CD14-positive monocyte (primary cell): ENCODE measurements around the gene TNFRSF8. TPM values are rescaled to one million over a fixed set of nuclear protein-coding genes. Genes with fewer than 3 reads are reported as not detected.

Experiments
- DNase-seq, 3 donors: peaks; one replicate each; pipeline ENCODE4 v3.0.0-alpha.2; 2011 to 2022
- H2AFZ ChIP-seq: 2 replicates; pipeline ENCODE4 v1.6.0; 2012; ENCODE audit warnings: mild to moderate bottlenecking, low read depth, low read length, inconsistent platforms; ENCODE audit not compliant: insufficient read depth, poor library complexity, severe bottlenecking
- H3K27ac ChIP-seq, 2 donors: 1 replicate in 1 of 2; 2 replicates in 1 of 2; pipeline ENCODE4 v1.5.1; 2012 to 2013; ENCODE audit warnings: low read length in 2 of 2, control low read depth in 1 of 2, inconsistent platforms in 1 of 2, low read depth in 1 of 2, mild to moderate bottlenecking in 1 of 2
- H3K27me3 ChIP-seq, 2 donors: one replicate each; pipeline versions ENCODE4 v1.6.0 to v1.6.1; 2011 to 2013; ENCODE audit warnings: low read length in 2 of 2; ENCODE audit not compliant: control insufficient read depth in 2 of 2, insufficient read depth in 2 of 2
- H3K36me3 ChIP-seq, 2 donors: replicated peaks in 1 of 2; 1 replicate in 1 of 2; 2 replicates in 1 of 2; pipeline versions ENCODE4 v1.5.1 to v1.6.1; 2012 to 2013; ENCODE audit warnings: low read length in 2 of 2, control low read depth in 1 of 2, inconsistent platforms in 1 of 2, mild to moderate bottlenecking in 1 of 2; ENCODE audit not compliant: insufficient read depth in 2 of 2, control insufficient read depth in 1 of 2
- H3K4me1 ChIP-seq, 2 donors: 1 replicate in 1 of 2; 2 replicates in 1 of 2; pipeline versions ENCODE4 v1.5.1 to v1.6.1; 2012 to 2013; ENCODE audit warnings: low read length in 2 of 2, control low read depth in 1 of 2, inconsistent platforms in 1 of 2, mild to moderate bottlenecking in 1 of 2, moderate library complexity in 1 of 2; ENCODE audit not compliant: insufficient read depth in 2 of 2, control insufficient read depth in 1 of 2
- H3K4me2 ChIP-seq: replicated peaks from 2 replicates; pipeline ENCODE3; 2012; ENCODE audit warnings: low read length, moderate library complexity, mild to moderate bottlenecking; ENCODE audit not compliant: poor library complexity, severe bottlenecking; ENCODE audit errors: extremely low read depth
- H3K4me3 ChIP-seq, 3 experiments: fragments of 200-600 bp in 1 of 3; sonication (generic) in 1 of 3; replicated peaks in 1 of 3; 1 replicate in 2 of 3; 2 replicates in 1 of 3; pipeline ENCODE4 v1.5.1; 2011 to 2013; ENCODE audit warnings: low read length in 3 of 3, mild to moderate bottlenecking in 3 of 3, control low read depth in 2 of 3, low read depth in 2 of 3, inconsistent platforms in 1 of 3, moderate library complexity in 1 of 3
- H3K79me2 ChIP-seq: 2 replicates; pipeline ENCODE4 v1.6.0; 2012; ENCODE audit warnings: mild to moderate bottlenecking, control low read depth, inconsistent platforms, low read length, moderate library complexity; ENCODE audit not compliant: insufficient read depth
- H3K9ac ChIP-seq: 2 replicates; pipeline ENCODE4 v1.6.0; 2017; ENCODE audit warnings: low read length, mild to moderate bottlenecking; ENCODE audit not compliant: insufficient read depth, poor library complexity, severe bottlenecking
- H3K9me3 ChIP-seq, 2 donors: replicated peaks in 1 of 2; 1 replicate in 1 of 2; 2 replicates in 1 of 2; pipeline versions ENCODE4 v1.5.1 to v1.6.1; 2012 to 2013; ENCODE audit warnings: low read length in 2 of 2, control low read depth in 1 of 2; ENCODE audit not compliant: control insufficient read depth in 1 of 2, insufficient read depth in 1 of 2
- H4K20me1 ChIP-seq: 2 replicates; pipeline ENCODE4 v1.6.0; 2012; ENCODE audit warnings: mild to moderate bottlenecking, low read length, control low read depth, moderate library complexity; ENCODE audit not compliant: insufficient read depth
- H3K27ac Mint-ChIP-seq, 7 donors: one replicate each; pipeline ENCODE4 v1.8.0; 2020; ENCODE audit warnings: mild to moderate bottlenecking in 7 of 7, mixed read lengths in 7 of 7, moderate library complexity in 6 of 7, inconsistent platforms in 2 of 7
- H3K27me3 Mint-ChIP-seq, 3 donors: one replicate each; pipeline ENCODE4 v1.8.0; 2021 to 2022; ENCODE audit warnings: low read depth in 3 of 3, mild to moderate bottlenecking in 3 of 3, mixed read lengths in 3 of 3, moderate library complexity in 3 of 3, inconsistent platforms in 1 of 3
- H3K36me3 Mint-ChIP-seq, 2 donors: one replicate each; pipeline ENCODE4 v1.8.0; 2020; ENCODE audit warnings: mixed read lengths in 2 of 2, inconsistent platforms in 1 of 2, mild to moderate bottlenecking in 1 of 2
- H3K4me1 Mint-ChIP-seq: one replicate; pipeline ENCODE4 v1.8.0; 2020; ENCODE audit warnings: mild to moderate bottlenecking, mixed read lengths
- H3K4me3 Mint-ChIP-seq, 2 donors: one replicate each; pipeline ENCODE4 v1.8.0; 2020; ENCODE audit warnings: mild to moderate bottlenecking in 2 of 2, mixed read lengths in 2 of 2, moderate library complexity in 1 of 2
- H3K9me3 Mint-ChIP-seq, 7 donors: one replicate each; pipeline ENCODE4 v1.8.0; 2020 to 2022; ENCODE audit warnings: mixed read lengths in 7 of 7, mild to moderate bottlenecking in 6 of 7, moderate library complexity in 6 of 7, inconsistent platforms in 2 of 7
- WGBS: methylation state at CpG from one replicate; pipeline ENCODE4 v1.1.5; 2013; ENCODE audit warnings: missing lambda C conversion rate; ENCODE audit not compliant: insufficient coverage; 5-methylcytosine and 5-hydroxymethylcytosine counted together
- intact Hi-C, 2 donors: fragments of 100-400 bp; cut with micrococcal nuclease; formaldehyde crosslinking; loops; one replicate each; pipeline versions ENCODE4 v1.15.0 to v1.15.1; 2023
- polyA plus RNA-seq, 3 donors: library from polyadenylated mRNA; depleted of rRNA in 1 of 3; unstranded in 2 of 3; stranded (reverse) in 1 of 3; fragments of 300-500 nt in 2 of 3; fragments of >200 nt in 1 of 3; fragmentation: Illumina TruSeq in 2 of 3; gene quantifications; 1 replicate in 2 of 3; 2 replicates in 1 of 3; pipeline ENCODE4 v1.2.3, GENCODE V29; 2012 to 2021
- TF ChIP-seq, protein P1 (sequence below): fragments of 200-600 bp; IDR thresholded peaks from one replicate; pipeline ENCODE4 v1.8.0; 2022; ENCODE audit warnings: antibody characterized with exemption, mild to moderate bottlenecking

TNFRSF8 gene
- polyA plus RNA-seq, 3 donors, result 10.9 to 11.9 (median 11.8) TPM

GRCh38 chr1:12184008-12184681 lies 121.0 kb downstream of the TNFRSF8 start:
- Histone ChIP-seq H4K20me1 (peaks cover 49% of the 10 kb centered on the region), H3K9me3 (no peaks in the 10 kb centered on the region), H3K79me2 (peaks cover 94% of the 10 kb centered on the region), H3K4me3 (peak overlapping the region; percentile 9 to 79 (median 46)), H2AFZ (no peak overlapping the region), H3K9ac (peak overlapping the region; percentile 85), H3K36me3 (peaks cover 58 to 74% of the 10 kb centered on the region in 2 donors), H3K4me1 (peaks cover 92 to 100% of the 10 kb centered on the region in 2 donors), H3K4me2 (peak overlapping the region; percentile 86), H3K27me3 (no peaks in the 10 kb centered on the region), H3K27ac (peak overlapping the region; percentile 96 to 100)
- TF ChIP-seq, protein P1, sequence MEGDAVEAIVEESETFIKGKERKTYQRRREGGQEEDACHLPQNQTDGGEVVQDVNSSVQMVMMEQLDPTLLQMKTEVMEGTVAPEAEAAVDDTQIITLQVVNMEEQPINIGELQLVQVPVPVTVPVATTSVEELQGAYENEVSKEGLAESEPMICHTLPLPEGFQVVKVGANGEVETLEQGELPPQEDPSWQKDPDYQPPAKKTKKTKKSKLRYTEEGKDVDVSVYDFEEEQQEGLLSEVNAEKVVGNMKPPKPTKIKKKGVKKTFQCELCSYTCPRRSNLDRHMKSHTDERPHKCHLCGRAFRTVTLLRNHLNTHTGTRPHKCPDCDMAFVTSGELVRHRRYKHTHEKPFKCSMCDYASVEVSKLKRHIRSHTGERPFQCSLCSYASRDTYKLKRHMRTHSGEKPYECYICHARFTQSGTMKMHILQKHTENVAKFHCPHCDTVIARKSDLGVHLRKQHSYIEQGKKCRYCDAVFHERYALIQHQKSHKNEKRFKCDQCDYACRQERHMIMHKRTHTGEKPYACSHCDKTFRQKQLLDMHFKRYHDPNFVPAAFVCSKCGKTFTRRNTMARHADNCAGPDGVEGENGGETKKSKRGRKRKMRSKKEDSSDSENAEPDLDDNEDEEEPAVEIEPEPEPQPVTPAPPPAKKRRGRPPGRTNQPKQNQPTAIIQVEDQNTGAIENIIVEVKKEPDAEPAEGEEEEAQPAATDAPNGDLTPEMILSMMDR, result peak; percentile 46
- WGBS, result 5% methylated on average over 6 of the region's 10 CpGs
- peak overlapping the region; percentile 83 to 94 for H3K4me3 Mint-ChIP-seq
- peaks cover 0 to 2% (median 0%) of the 10 kb centered on the region in 7 donors for H3K9me3 Mint-ChIP-seq
- H3K27me3 Mint-ChIP-seq, result peaks cover 0 to 2% (median 0%) of the 10 kb centered on the region in 3 donors
- H3K27ac Mint-ChIP-seq, result peak overlapping the region; percentile 98 to 100 (median 99)
- intact Hi-C loops, result loop anchor here in 1 of 2 donors (1.0 to 5.0 kb wide), 4 partner anchors 10 to 447 kb away; partner anchors contain the start of genes AGTRAP and TNFRSF1B
- peaks cover 98% of the 10 kb centered on the region for H3K4me1 Mint-ChIP-seq
- peak; percentile 95 to 98 (median 96) for DNase-seq
- peaks cover 80 to 84% of the 10 kb centered on the region in 2 donors for H3K36me3 Mint-ChIP-seq

DNA sequence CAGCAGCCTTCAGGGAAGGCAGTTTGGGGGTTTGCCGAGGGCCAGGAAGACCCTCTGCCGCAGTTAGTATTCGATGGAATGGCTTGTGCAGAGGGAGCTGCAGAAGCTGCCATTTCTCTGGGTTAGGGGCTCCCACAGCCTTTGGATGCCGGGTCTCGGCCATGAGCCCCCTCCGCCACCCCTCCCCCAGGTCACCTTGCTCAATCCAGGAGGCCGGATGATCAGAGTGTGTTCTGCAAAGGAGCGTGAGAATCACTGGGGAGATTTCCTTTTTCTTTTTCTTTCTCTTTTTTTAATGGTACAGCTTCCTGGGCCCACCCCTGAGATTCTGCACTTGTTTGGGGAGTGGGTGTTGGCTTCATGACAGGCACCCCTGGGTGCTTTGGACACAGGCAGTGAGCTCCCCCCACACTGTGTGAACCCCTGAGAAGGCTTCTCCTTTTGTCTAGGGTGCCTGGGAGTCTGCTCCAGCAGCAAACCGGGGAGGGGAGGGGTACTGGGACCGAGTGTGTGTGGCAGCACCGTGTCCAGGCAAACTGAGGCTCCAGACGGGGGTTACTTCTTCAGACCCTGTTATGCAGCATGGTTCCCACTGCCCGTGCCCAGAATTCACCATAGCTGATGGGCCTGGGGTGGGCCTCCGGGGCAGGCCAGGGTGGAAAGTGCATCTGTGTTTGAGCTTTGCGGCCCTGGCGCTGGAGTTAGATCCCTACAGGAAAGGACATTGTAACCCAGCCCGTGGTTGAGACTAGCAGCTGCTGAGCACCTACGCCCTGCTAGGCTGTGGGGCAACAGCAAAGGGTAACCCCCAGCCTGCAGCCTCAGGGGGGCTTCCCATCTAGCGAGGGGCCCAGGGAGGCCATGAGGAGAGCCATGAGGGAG lies 122.2 kb downstream of the TNFRSF8 start:
- Histone ChIP-seq H3K4me1 (peaks cover 80 to 100% of the 10 kb centered on the region in 2 donors), H3K9me3 (no peaks in the 10 kb centered on the region), H3K4me3 (peak overlapping the region; percentile 9 to 79 (median 46)), H3K27ac (peak overlapping the region; percentile 96 to 100), H3K4me2 (peak overlapping the region; percentile 86), H2AFZ (no peak overlapping the region), H3K79me2 (peaks cover 94% of the 10 kb centered on the region), H4K20me1 (peaks cover 60% of the 10 kb centered on the region), H3K9ac (peak overlapping the region; percentile 85), H3K27me3 (no peaks in the 10 kb centered on the region), H3K36me3 (peaks cover 60 to 78% of the 10 kb centered on the region in 2 donors)
- peaks cover 79 to 85% of the 10 kb centered on the region in 2 donors for H3K36me3 Mint-ChIP-seq
- peak overlapping the region; percentile 83 to 94 for H3K4me3 Mint-ChIP-seq
- H3K4me1 Mint-ChIP-seq, result peaks cover 95% of the 10 kb centered on the region
- whole genome bisulfite sequencing, result 15% methylated on average over 12 of the region's 19 CpGs
- TF ChIP-seq, protein P1, result no peak
- peak in 1 of 3 donors; percentile 33 for DNase-seq
- intact Hi-C loops, result loop anchor here in 1 of 2 donors (2.0 kb wide), 2 partner anchors 18 to 52 kb away; partner anchors contain the start of gene TNFRSF1B
- H3K27ac Mint-ChIP-seq, result peak overlapping the region; percentile 98 to 100 (median 99)
- H3K9me3 Mint-ChIP-seq, result peaks cover 0 to 2% (median 0%) of the 10 kb centered on the region in 7 donors
- peaks cover 0 to 2% (median 0%) of the 10 kb centered on the region in 3 donors for H3K27me3 Mint-ChIP-seq
